Vagina (tissue), 2 donors: Measurements from ENCODE around the gene CHN2. TPM values are rescaled to one million over a fixed set of nuclear protein-coding genes. Genes with fewer than 3 reads are reported as not detected.

Source experiments
- DNase-seq, 2 donors: peaks; one replicate each; pipeline ENCODE4 v3.0.0-alpha.2; 2017; ENCODE audit errors: extremely low spot score in 2 of 2
- H3K27ac ChIP-seq: fragments of 200-600 bp; sonication (generic); one replicate; pipeline ENCODE4 v1.5.1; 2019
- H3K27me3 ChIP-seq: fragments of 200-600 bp; sonication (generic); one replicate; pipeline ENCODE4 v1.5.1; 2019
- H3K36me3 ChIP-seq, 2 donors: fragments of 200-600 bp; sonication (generic); one replicate each; pipeline ENCODE4 v1.5.1; 2017 to 2019
- H3K4me1 ChIP-seq: fragments of 200-600 bp; sonication (generic); one replicate; pipeline ENCODE4 v1.5.1; 2019
- H3K4me3 ChIP-seq, 2 donors: fragments of 200-600 bp; sonication (generic); 1 replicate in 1 of 2; 2 replicates in 1 of 2; pipeline ENCODE4 v1.5.1; 2016 to 2019
- H3K9me3 ChIP-seq: fragments of 200-600 bp; sonication (generic); one replicate; pipeline ENCODE4 v1.5.1; 2019
- CTCF ChIP-seq, 3 experiments: fragments of 450-650 bp in 2 of 3; fragments of 200-600 bp in 1 of 3; sonication (generic) in 1 of 3; IDR thresholded peaks; one replicate each; pipeline ENCODE4 v1.5.1; 2017 to 2019; ENCODE audit warnings: antibody characterized with exemption in 3 of 3, mild to moderate bottlenecking in 2 of 3, moderate library complexity in 2 of 3
- POLR2A ChIP-seq, 2 donors: fragments of 450-650 bp; IDR thresholded peaks; one replicate each; pipeline ENCODE4 v1.6.1; 2017; ENCODE audit warnings: antibody characterized with exemption in 2 of 2, mild to moderate bottlenecking in 2 of 2, moderate library complexity in 2 of 2
- POLR2AphosphoS5 ChIP-seq, 2 donors: sonication (generic); formaldehyde crosslinking; IDR thresholded peaks; one replicate each; pipeline ENCODE4 v1.9.0; 2017; ENCODE audit warnings: antibody characterized with exemption in 2 of 2, mild to moderate bottlenecking in 2 of 2, low read depth in 1 of 2; ENCODE audit not compliant: insufficient read depth in 1 of 2
- intact Hi-C: fragments of 100-400 bp; cut with DNase I; formaldehyde crosslinking; loops from one replicate; pipeline ENCODE4 v1.15.1; 2023
- total RNA-seq: library from RNA; depleted of rRNA; stranded (reverse); fragments of >200 nt; gene quantifications from one replicate; pipeline ENCODE4 v1.2.3, GENCODE V29; 2016

CHN2 gene
- total RNA-seq, 1 donor from 2014 or later, result 11.0 TPM

DNA sequence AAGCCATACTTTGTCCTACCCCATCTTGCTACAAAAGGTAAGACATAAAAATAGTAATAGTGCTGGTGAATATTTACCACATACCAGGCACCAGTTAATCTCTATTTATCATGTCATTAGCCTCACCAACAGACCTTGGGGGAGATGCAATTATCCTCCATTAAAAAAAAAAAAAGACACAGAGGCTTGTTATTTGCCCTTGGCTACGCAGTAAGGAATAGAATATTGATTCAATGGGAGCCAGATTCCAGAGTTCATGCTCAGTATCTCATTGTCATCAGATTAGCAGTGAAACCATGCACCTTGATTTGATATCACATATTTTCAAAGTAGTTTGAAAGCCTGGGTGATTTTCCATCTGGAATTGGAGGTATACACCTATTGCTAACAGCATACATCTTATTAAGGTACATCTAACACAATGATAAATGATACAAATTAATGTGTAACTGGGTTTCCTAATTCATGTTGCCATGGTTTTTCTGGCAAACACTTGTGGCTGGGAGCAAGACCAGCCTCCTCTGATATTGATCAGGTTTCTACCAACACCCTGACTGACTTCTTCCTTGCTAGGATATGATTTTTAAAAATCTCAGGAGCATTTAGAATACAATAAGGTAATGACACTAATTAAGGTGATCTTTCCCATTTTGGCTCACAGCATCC, 301.9 kb downstream of the CHN2 start:
- no peak for DNase-seq
- Histone ChIP-seq H3K36me3 (no peaks in the 10 kb centered on the region), H3K4me1 (no peaks in the 10 kb centered on the region), H3K4me3 (no peak overlapping the region), H3K9me3 (no peaks in the 10 kb centered on the region), H3K27ac (no peak overlapping the region), H3K27me3 (no peaks in the 10 kb centered on the region)
- intact Hi-C loops, result no loop called here
- TF ChIP-seq CTCF (IDR thresholded peaks at IDR 0.05), result no peak
- no peak for TF ChIP-seq POLR2A (IDR thresholded peaks at IDR 0.05)
- no peak for TF ChIP-seq POLR2AphosphoS5 (IDR thresholded peaks at IDR 0.05; ENCODE audit: insufficient read depth in 1 of 2, low read depth in 1 of 2)

DNA sequence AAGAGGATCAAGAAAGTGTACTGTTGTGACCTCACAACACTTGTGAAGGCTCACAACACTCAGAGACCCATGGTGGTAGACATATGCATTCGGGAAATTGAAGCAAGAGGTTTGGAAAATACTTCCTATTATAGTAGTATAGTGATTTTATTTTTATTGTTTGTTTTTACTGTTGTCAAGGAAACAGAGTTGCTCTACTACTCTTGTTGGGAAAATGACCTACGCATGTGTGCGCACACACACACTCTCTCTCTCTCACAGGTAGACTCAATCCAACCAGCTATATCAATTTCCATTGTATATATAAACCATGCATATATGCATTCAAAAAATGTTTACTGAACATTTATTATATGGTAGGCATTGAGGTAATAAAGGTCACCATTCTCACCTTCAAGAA, 305.4 kb downstream of the CHN2 start:
- TF ChIP-seq POLR2AphosphoS5 (IDR thresholded peaks at IDR 0.05; ENCODE audit: insufficient read depth in 1 of 2, low read depth in 1 of 2), result no peak
- no peak for TF ChIP-seq CTCF (IDR thresholded peaks at IDR 0.05)
- TF ChIP-seq POLR2A (IDR thresholded peaks at IDR 0.05), result no peak
- no peak for DNase-seq
- Histone ChIP-seq H3K27me3 (no peaks in the 10 kb centered on the region), H3K4me3 (no peak overlapping the region), H3K36me3 (no peaks in the 10 kb centered on the region), H3K27ac (no peak overlapping the region), H3K4me1 (no peaks in the 10 kb centered on the region), H3K9me3 (no peaks in the 10 kb centered on the region)
- intact Hi-C loops, result no loop called here

DNA sequence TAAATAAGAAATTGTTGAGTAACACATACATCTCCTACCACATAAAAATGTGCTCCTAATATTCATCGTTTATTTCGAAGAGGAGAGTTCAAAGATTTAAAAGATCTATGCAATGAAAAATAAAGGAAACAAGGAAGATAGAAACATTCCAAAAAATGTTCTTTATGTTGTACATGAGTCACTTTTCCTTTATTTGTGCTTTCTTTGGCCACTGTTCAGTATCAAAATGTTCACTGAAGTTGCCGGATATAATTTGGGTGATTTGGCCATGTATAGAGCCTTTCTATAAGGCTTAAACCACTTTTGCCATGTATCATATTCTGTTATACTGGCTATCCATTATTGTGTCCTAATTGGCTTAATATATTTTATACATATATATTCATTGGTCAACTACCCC, 306.1 kb downstream of the CHN2 start:
- no peaks in the 10 kb centered on the region for H3K9me3 ChIP-seq
- no peak overlapping the region for H3K4me3 ChIP-seq
- H3K4me1 ChIP-seq, result no peaks in the 10 kb centered on the region
- no peaks in the 10 kb centered on the region for H3K27me3 ChIP-seq
- H3K27ac ChIP-seq, result no peak overlapping the region
- no peak for TF ChIP-seq POLR2AphosphoS5 (IDR thresholded peaks at IDR 0.05; ENCODE audit: insufficient read depth in 1 of 2, low read depth in 1 of 2)
- TF ChIP-seq CTCF (IDR thresholded peaks at IDR 0.05), result no peak
- TF ChIP-seq POLR2A (IDR thresholded peaks at IDR 0.05), result no peak
- DNase-seq, result no peak
- H3K36me3 ChIP-seq, result no peaks in the 10 kb centered on the region
- intact Hi-C loops, result no loop called here

DNA sequence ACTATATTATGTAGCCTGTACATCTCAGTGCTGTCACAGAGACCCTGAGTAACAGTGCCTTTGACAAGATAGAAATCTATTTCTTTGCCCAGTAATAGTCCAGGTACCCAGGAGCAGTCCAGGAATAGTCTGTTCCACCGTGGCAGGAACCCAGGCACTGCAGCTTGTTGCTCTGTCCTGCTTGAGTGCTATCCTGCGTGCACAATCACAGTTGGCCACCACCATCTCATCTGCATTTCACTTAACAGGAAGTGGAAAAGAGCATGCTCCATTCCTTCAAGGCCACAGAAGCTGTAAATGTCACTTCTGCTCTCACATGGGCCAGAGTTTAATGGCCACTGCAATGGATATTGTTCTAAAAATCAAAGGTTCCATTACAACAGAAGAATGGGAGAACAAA, 307.6 kb downstream of the CHN2 start:
- intact Hi-C loops, result no loop called here
- H3K4me1 ChIP-seq, result no peaks in the 10 kb centered on the region
- H3K4me3 ChIP-seq, result no peak overlapping the region
- no peak overlapping the region for H3K27ac ChIP-seq
- no peaks in the 10 kb centered on the region for H3K9me3 ChIP-seq
- no peak for DNase-seq
- no peak for TF ChIP-seq CTCF (IDR thresholded peaks at IDR 0.05)
- no peak for TF ChIP-seq POLR2AphosphoS5 (IDR thresholded peaks at IDR 0.05; ENCODE audit: insufficient read depth in 1 of 2, low read depth in 1 of 2)
- no peak for TF ChIP-seq POLR2A (IDR thresholded peaks at IDR 0.05)
- H3K27me3 ChIP-seq, result no peaks in the 10 kb centered on the region
- no peaks in the 10 kb centered on the region for H3K36me3 ChIP-seq

- Histone ChIP-seq H3K9me3 (no peaks in the 10 kb centered on the region), H3K4me1 (no peaks in the 10 kb centered on the region), H3K27ac (no peak overlapping the region), H3K27me3 (no peaks in the 10 kb centered on the region), H3K36me3 (no peaks in the 10 kb centered on the region), H3K4me3 (no peak overlapping the region)
- DNase-seq, result no peak
- intact Hi-C loops, result no loop called here
- no peak for TF ChIP-seq POLR2AphosphoS5 (IDR thresholded peaks at IDR 0.05; ENCODE audit: insufficient read depth in 1 of 2, low read depth in 1 of 2)
- TF ChIP-seq POLR2A (IDR thresholded peaks at IDR 0.05), result no peak
- no peak for TF ChIP-seq CTCF (IDR thresholded peaks at IDR 0.05)
Observed at GRCh38 chr7:29505931-29506330, 311.4 kb downstream of the CHN2 start.
